K562 (cell line): ENCODE measurements around the gene MX1. TPM values are rescaled to one million over a fixed set of nuclear protein-coding genes. Genes with fewer than 3 reads are reported as not detected.

ENCODE experiments used
- ATAC-seq: fragments of 200-7000 bp; cut with Tn5 transposase; 3 replicates; pipeline ENCODE4 v1.9.1; 2020; ENCODE audit warnings: moderate library complexity
- BruUV-seq: library from RNA; stranded (reverse); fragments of 400-500 nt; replicated peaks from 2 replicates; lab custom pipeline; 2021; lab: Mats Ljungman, UMichigan
- CTCF ChIA-PET: fragments of 300-600 bp; formaldehyde crosslinking; extraction: SDS; loops from one replicate; lab custom pipeline; 2021; ENCODE audit warnings: low intra/inter-chr PET ratio; lab: Yijun Ruan, JAX
- POLR2A ChIA-PET: fragments of 300-600, 350-650 bp; sonication (Branson Sonifier 250); formaldehyde crosslinking; extraction: SDS; loops from one replicate; lab custom pipeline; 2021; ENCODE audit warnings: antibody characterized with exemption, inconsistent platforms; lab: Yijun Ruan, JAX
- DNase-seq, 4 experiments: peaks; one replicate each; pipeline versions ENCODE4 v3.0.0 to v3.0.0-alpha.2; 2011 to 2018; ENCODE audit warnings: low spot score in 3 of 4, mixed read lengths in 3 of 4; ENCODE audit errors: extremely low read depth in 1 of 4
- FAIRE-seq: peaks from 2 replicates; lab custom pipeline; 2011; peaks lifted over from hg19 to GRCh38; lab: Jason Lieb, UNC
- H2AFZ ChIP-seq: 2 replicates; pipeline ENCODE4 v1.6.0; 2011; ENCODE audit warnings: low read depth, low read length, control low read depth, inconsistent platforms
- H3K27ac ChIP-seq: fragments of 200-600 bp; 3 replicates; pipeline ENCODE4 v1.8.0; 2011; ENCODE audit warnings: low read depth, mild to moderate bottlenecking, control low read depth, inconsistent platforms, low read length, moderate library complexity, mixed read lengths; ENCODE audit errors: extremely low read depth
- H3K27me3 ChIP-seq, 2 experiments: fragments of 300-600 bp in 1 of 2; 2 replicates in 1 of 2; 3 replicates in 1 of 2; pipeline versions ENCODE4 v1.6.0 to v1.8.0; 2011; ENCODE audit warnings: inconsistent platforms in 2 of 2, low read length in 2 of 2, mild to moderate bottlenecking in 1 of 2, mixed read lengths in 1 of 2, moderate library complexity in 1 of 2; ENCODE audit not compliant: control insufficient read depth in 2 of 2, insufficient read depth in 2 of 2
- H3K36me3 ChIP-seq: fragments of 300-600 bp; 3 replicates; pipeline ENCODE4 v1.8.0; 2011; ENCODE audit warnings: mild to moderate bottlenecking, low read length, inconsistent platforms; ENCODE audit not compliant: control insufficient read depth, insufficient read depth
- H3K4me1 ChIP-seq, 2 experiments: fragments of 200-600 bp in 1 of 2; replicated peaks in 1 of 2; 2 replicates in 1 of 2; 3 replicates in 1 of 2; pipeline versions ENCODE4 v1.5.1 to v1.8.0; 2011; ENCODE audit warnings: inconsistent platforms in 2 of 2, low read length in 2 of 2, mild to moderate bottlenecking in 1 of 2, mixed read lengths in 1 of 2, moderate library complexity in 1 of 2; ENCODE audit not compliant: control insufficient read depth in 2 of 2, insufficient read depth in 2 of 2
- H3K4me2 ChIP-seq: 2 replicates; pipeline ENCODE4 v1.6.1; 2011; ENCODE audit warnings: low read length, control low read depth, inconsistent platforms, mixed read lengths; ENCODE audit not compliant: insufficient read depth
- H3K4me3 ChIP-seq: fragments of 200-600 bp; sonication (generic), shearing (Covaris generic); 2 replicates; pipeline ENCODE4 v1.5.1; 2016; ENCODE audit warnings: control low read depth, inconsistent platforms
- H3K79me2 ChIP-seq: fragments of 200-600 bp; 3 replicates; pipeline ENCODE4 v1.8.0; 2011; ENCODE audit warnings: low read length, inconsistent platforms; ENCODE audit not compliant: control insufficient read depth, insufficient read depth
- H3K9ac ChIP-seq, 2 experiments: 2 replicates each; pipeline versions ENCODE4 v1.6.0 to v1.6.1; 2011; ENCODE audit warnings: low read depth in 2 of 2, low read length in 2 of 2, control low read depth in 1 of 2, inconsistent platforms in 1 of 2, mild to moderate bottlenecking in 1 of 2, mixed read lengths in 1 of 2; ENCODE audit not compliant: insufficient read depth in 1 of 2
- H3K9me1 ChIP-seq: one replicate; pipeline ENCODE4 v1.6.0; 2011; ENCODE audit warnings: inconsistent platforms, mild to moderate bottlenecking, low read length, moderate library complexity; ENCODE audit not compliant: control insufficient read depth, insufficient read depth
- H3K9me3 ChIP-seq: replicated peaks from 2 replicates; pipeline ENCODE4 v1.5.1; 2011; ENCODE audit warnings: low read depth, low read length, inconsistent platforms; ENCODE audit not compliant: control insufficient read depth, insufficient read depth
- H4K20me1 ChIP-seq: replicated peaks from 2 replicates; pipeline ENCODE4 v1.6.1; 2011; ENCODE audit warnings: low read length, inconsistent platforms, mixed read lengths; ENCODE audit not compliant: control insufficient read depth, insufficient read depth
- ADNP ChIP-seq: fragments of 200-800 bp; sonication (Bioruptor generic); IDR thresholded peaks from 2 replicates; pipeline ENCODE4 v1.6.1; 2016; ENCODE audit warnings: missing genetic modification characterization, missing compliant biosample characterization
- CBX2 ChIP-seq: fragments of 200-600 bp; sonication (generic); IDR thresholded peaks from one replicate; pipeline ENCODE4 v1.6.1; 2012; ENCODE audit warnings: mild to moderate bottlenecking, low read length, inconsistent platforms; ENCODE audit not compliant: insufficient read depth, poor library complexity, severe bottlenecking
- ETV6 ChIP-seq, 3 experiments: fragments of 150-350 bp in 1 of 3; sonication (generic) in 1 of 3; formaldehyde crosslinking in 1 of 3; IDR thresholded peaks; 2 replicates each; pipeline versions ENCODE4 v1.6.1 to v1.8.0; 2014 to 2022; ENCODE audit warnings: borderline replicate concordance in 2 of 3, low read depth in 2 of 3, antibody characterized with exemption in 1 of 3, low read length in 1 of 3, mild to moderate bottlenecking in 1 of 3, missing genetic modification reagents in 1 of 3
- FOXJ2 ChIP-seq: fragments of 200-800 bp; sonication (Bioruptor generic); IDR thresholded peaks from 2 replicates; pipeline ENCODE4 v1.6.1; 2016; ENCODE audit warnings: missing genetic modification characterization, missing compliant biosample characterization
- HIVEP1 ChIP-seq: fragments of 250-450 bp; sonication (Bioruptor Pico); IDR thresholded peaks from 2 replicates; pipeline ENCODE4 v1.4.0; 2020; ENCODE audit warnings: mild to moderate bottlenecking
- PRDM10 ChIP-seq: fragments of 450-650 bp; IDR thresholded peaks from 2 replicates; pipeline ENCODE4 v1.6.1; 2018; ENCODE audit not compliant: partially characterized antibody
- PTTG1 ChIP-seq: fragments of 450-650 bp; IDR thresholded peaks from 2 replicates; pipeline ENCODE4 v1.6.1; 2016; ENCODE audit warnings: low read depth, mild to moderate bottlenecking, missing genetic modification characterization, missing compliant biosample characterization
- SMAD3 ChIP-seq: fragments of 450-650 bp; formaldehyde crosslinking; conservative IDR thresholded peaks from 2 replicates; pipeline ENCODE4 v1.4.0; 2020; ENCODE audit warnings: mild to moderate bottlenecking
- ZBTB2 ChIP-seq: fragments of 450-650 bp; IDR thresholded peaks from 2 replicates; pipeline ENCODE4 v1.6.1; 2016; ENCODE audit warnings: antibody characterized with exemption
- ZNF253 ChIP-seq: fragments of 250-450 bp; sonication (Bioruptor Pico); conservative IDR thresholded peaks from 2 replicates; pipeline ENCODE4 v1.6.1; 2021; ENCODE audit warnings: mild to moderate bottlenecking
- ZNF277 ChIP-seq: fragments of 250-450 bp; sonication (Bioruptor Pico); IDR thresholded peaks from 2 replicates; pipeline ENCODE4 v1.8.0; 2022; ENCODE audit warnings: inconsistent platforms, mild to moderate bottlenecking, moderate library complexity, borderline replicate concordance
- ZNF282 ChIP-seq: sonication (generic); formaldehyde crosslinking; IDR thresholded peaks from 2 replicates; pipeline ENCODE4 v1.8.1; 2023; ENCODE audit warnings: missing genetic modification reagents
- ZNF511 ChIP-seq: sonication (generic); formaldehyde crosslinking; IDR thresholded peaks from 2 replicates; pipeline ENCODE4 v1.8.0; 2022; ENCODE audit warnings: mild to moderate bottlenecking, missing genetic modification reagents
- ZNF79 ChIP-seq: fragments of 250-450 bp; sonication (Bioruptor Pico); IDR thresholded peaks from 2 replicates; pipeline ENCODE4 v1.4.0; 2020; ENCODE audit warnings: low read depth, mild to moderate bottlenecking, moderate library complexity
- WGBS: fragments of 100-300 bp; shearing (Covaris generic); methylation state at CpG from one replicate; pipeline ENCODE4 v1.1.6; 2016; ENCODE audit warnings: low coverage, mixed read lengths; ENCODE audit not compliant: insufficient coverage; ENCODE audit errors: missing lambda C conversion rate; 5-methylcytosine and 5-hydroxymethylcytosine counted together
- in situ Hi-C: fragments of 300-500 bp; cut with MboI; formaldehyde crosslinking; loops from 4 replicates; pipeline ENCODE4 v1.15.0; 2018; ENCODE audit warnings: inconsistent platforms, mixed read lengths
- intact Hi-C: fragments of 100-400 bp; cut with micrococcal nuclease; formaldehyde crosslinking; loops from 2 replicates; pipeline ENCODE4 v1.14.2; 2022
- polyA plus RNA-seq, 8 experiments: library from polyadenylated mRNA; depleted of rRNA in 4 of 8; stranded (reverse) in 5 of 8; unstranded in 3 of 8; fragments of >200 nt; fragmentation: Nextera tagmentation in 2 of 8; fragmentation: Illumina TruSeq in 1 of 8; extraction: Ambion mirVana in 2 of 8; extraction: Trizol in 1 of 8; gene quantifications; 2 replicates each; pipeline versions ENCODE4 v1.2.1 to v1.2.3, GENCODE V29; 2011 to 2014; ENCODE audit warnings: inconsistent platforms in 1 of 8, missing spikeins in 1 of 8
- total RNA-seq, 7 experiments: library from RNA; depleted of rRNA in 6 of 7; stranded (reverse); fragments of >200 nt in 6 of 7; fragmentation: Illumina TruSeq in 2 of 7; extraction: Trizol in 2 of 7; gene quantifications; 2 replicates each; pipeline versions ENCODE4 v1.2.1 to v1.2.3, GENCODE V29; 2011 to 2021; ENCODE audit warnings: low replicate concordance in 1 of 7

The MX1 gene
- total and polyA plus RNA-seq, 9 of the 15 experiments (the other 6 are each of a cell fraction or from before 2014, with no cell fraction given), result 0.07 to 0.51 (median 0.21) TPM; not detected in 5

GRCh38 chr21:41453761-41454160, 27.7 kb downstream of the MX1 start (continued):
- TF ChIP-seq ETV6 (IDR thresholded peaks at IDR 0.05; ENCODE audit: borderline replicate concordance in 1 of 2, low read depth in 2 of 2, low read length in 1 of 2) (no peak), ETV6 (CRISPR knock-in tag; IDR thresholded peaks at IDR 0.05; ENCODE audit: borderline replicate concordance) (no peak), ZNF511 (CRISPR knock-in tag) (no peak), ZNF79 (CRISPR knock-in tag) (no peak), FOXJ2 (no peak), ZBTB2 (no peak), ADNP (no peak)

- Histone ChIP-seq H2AFZ (no peak overlapping the region), H3K36me3 (no peaks in the 10 kb centered on the region), H4K20me1 (no peaks in the 10 kb centered on the region), H3K4me1 (peaks cover 0 to 3% of the 10 kb centered on the region in 2 experiments; a peak in 1 of 5 replicates), H3K4me3 (no peak overlapping the region), H3K9ac (no peak overlapping the region), H3K9me3 (no peaks in the 10 kb centered on the region), H3K27ac (no peak overlapping the region), H3K9me1 (no peaks in the 10 kb centered on the region), H3K27me3 (peaks cover 8 to 23% of the 10 kb centered on the region in 2 experiments; a peak in 3 of 5 replicates), H3K4me2 (no peak overlapping the region), H3K79me2 (no peaks in the 10 kb centered on the region)
- in situ Hi-C loops, result no loop called here
- BruUV-seq, result no TSS peak
- ChIA-PET CTCF (no interaction called here), POLR2A (interaction anchor here (0.7 kb wide), 1 partner anchor 295 kb away, joined by 3 read pairs; no protein-coding TSS in a partner anchor)
- intact Hi-C loops, result loop anchor here (10.0 kb wide), 1 partner anchor 333 kb away; no protein-coding TSS in a partner anchor
- FAIRE-seq, result no peak
- no peak for DNase-seq
- no peak for ATAC-seq
- 0% methylated on average over 6 of the region's 6 CpGs for WGBS
- no peak for TF ChIP-seq CBX2
- no peak for TF ChIP-seq ZNF253
- no peak for TF ChIP-seq PRDM10
- no peak for TF ChIP-seq PTTG1 (tag)
- no peak for TF ChIP-seq ZNF277 (CRISPR knock-in tag)
- no peak for TF ChIP-seq ZNF282
- TF ChIP-seq SMAD3 (CRISPR knock-in tag), result no peak
- TF ChIP-seq HIVEP1 (CRISPR knock-in tag), result no peak
Measured at GRCh38 chr21:41458121-41458520, 32.1 kb downstream of the MX1 start.
